Stimulated activated CD4-positive, alpha-beta T cell treated with anti-CD3 and anti-CD28 coated beads, Interleukin-2, amount 100 ng/mL, for 24 hours (primary cell): ENCODE data around the gene KRTAP5-6.
"Not testable (repeated sequence)": the region's sequence is repeated elsewhere in the genome, so short reads cannot be mapped to it uniquely, and the experiment has no call there.

Experiments
- DNase-seq, 2 donors: peaks; one replicate each; pipeline ENCODE4 v3.0.0-alpha.2; 2020

Gene KRTAP5-6

DNA sequence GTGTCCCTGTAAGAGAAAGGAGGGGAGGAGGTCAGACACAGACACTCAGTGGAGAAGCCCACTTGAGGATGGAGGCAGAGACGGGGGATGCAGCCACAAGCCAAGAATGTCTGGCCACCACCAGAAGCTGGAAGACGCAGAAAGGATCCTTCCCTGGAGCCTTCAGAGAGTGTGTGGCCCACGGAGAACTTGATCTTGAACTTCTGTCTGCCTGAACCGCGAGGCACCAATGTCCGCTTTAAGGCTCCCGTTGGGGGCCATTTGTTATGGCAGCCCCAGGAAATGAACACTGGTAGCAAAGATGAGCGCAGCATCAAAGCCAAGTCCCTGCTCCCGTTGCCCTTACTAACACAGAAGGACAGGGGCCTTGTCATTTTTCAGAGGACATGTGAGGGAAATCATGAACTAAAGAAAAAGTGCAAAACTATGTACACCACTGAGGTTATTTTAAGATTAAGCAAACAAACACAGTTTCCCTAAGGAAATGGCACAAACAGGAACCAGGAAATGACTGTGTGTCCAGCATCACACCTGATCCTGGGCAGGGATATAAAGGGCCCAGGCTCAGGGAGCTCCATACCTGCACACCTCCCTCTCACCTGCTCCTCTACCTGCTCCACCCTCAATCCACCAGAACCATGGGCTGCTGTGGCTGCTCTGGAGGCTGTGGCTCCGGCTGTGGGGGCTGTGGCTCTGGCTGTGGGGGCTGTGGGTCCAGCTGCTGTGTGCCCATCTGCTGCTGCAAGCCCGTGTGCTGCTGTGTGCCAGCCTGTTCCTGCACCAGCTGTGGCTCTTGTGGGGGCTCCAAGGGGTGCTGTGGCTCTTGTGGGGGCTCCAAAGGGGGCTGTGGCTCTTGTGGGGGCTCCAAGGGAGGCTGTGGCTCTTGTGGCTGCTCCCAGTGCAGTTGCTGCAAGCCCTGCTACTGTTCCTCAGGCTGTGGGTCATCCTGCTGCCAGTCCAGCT is at the start of gene KRTAP5-6:
TSS of gene KRTAP5-6 (plus strand) at position 588 of the 963 bp plus-strand sequence. CDS start at position 639, 51 bp downstream.
- no peak for DNase-seq

GRCh38 chr11:1647901-1648652 is 48.9 kb upstream of the KRTAP5-6 start:
- no peak for DNase-seq

DNA sequence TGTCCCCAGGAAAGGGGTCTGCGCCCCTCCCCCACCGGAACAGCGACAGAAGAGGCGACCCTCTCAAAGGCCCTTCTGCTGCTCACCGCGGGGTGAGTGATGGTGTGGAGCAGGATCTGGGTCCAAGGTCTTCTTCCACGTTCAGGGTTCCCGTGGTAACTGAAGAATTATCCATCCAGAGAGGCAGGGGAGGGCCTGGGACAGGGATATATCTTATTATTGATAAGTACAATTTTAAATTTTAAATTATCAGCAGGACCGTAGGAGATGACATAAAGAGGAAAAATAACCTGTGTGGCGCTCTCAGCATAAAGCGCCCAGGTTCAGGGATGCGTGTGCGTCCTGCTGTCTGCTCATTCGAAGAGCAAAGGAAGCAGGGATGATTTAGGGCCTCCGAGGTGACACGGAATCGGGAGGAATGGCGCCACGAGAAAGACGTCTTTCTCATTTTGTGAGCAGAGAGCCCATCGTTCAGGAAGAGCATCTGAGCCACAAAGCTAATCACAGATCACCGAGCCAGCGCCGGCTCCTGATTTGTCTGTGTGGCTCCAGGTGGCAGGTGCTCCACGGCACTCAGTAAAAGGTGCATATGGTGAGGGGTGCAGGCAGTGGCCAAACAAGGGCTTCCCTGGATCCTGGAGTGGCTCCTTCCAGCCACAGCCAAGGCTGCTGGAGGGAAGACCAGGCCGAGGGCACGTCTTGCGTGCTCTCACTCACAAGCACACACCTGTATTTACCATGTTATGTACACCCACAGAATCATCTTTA is 48.2 kb upstream of the KRTAP5-6 start:
- no peak for DNase-seq

DNA sequence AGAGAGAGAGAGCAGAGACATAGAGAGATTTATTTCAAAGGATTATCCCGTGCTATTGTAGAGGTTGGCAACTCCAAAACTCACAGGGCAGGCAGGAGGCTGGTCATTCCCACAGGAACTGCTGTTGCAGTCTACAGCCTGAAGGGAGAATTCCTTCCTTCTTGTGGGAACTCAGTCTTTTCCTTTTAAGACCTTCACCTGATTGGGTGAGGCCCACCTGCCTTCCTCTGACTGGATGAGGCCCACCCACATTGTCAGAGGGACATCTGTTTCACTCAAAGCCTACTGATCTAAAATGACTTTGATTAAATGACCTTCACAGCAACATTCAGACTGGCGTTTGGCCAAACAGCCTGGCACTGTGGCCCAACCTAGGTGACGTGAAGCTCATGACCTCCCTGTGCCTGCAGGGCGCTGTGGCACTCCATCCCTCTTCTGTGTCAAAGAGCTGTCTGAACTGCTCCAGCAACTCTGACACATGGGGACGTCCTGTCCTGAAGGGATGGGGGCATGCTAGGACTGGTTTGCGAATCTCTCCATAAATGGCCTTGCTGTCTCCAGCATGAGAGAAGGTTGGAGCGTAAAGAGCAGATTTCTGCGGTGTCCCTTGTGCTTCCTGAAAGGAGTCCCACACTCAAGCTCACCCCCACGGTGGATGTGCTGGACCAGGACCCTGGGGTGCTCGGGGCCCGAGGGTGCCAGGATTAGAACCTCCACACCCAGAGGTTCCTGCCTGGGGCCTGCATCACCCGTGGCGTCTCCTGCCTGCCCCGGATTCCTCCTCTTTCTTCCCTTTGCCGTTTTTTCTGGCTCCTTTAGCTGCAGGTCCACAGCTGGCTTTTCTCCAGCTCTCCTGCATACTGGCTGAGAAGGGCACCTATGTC is 46.7 kb upstream of the KRTAP5-6 start:
- no peak for DNase-seq

GRCh38 chr11:1650918-1651262 is 46.1 kb upstream of the KRTAP5-6 start:
- DNase-seq = no peak

DNA sequence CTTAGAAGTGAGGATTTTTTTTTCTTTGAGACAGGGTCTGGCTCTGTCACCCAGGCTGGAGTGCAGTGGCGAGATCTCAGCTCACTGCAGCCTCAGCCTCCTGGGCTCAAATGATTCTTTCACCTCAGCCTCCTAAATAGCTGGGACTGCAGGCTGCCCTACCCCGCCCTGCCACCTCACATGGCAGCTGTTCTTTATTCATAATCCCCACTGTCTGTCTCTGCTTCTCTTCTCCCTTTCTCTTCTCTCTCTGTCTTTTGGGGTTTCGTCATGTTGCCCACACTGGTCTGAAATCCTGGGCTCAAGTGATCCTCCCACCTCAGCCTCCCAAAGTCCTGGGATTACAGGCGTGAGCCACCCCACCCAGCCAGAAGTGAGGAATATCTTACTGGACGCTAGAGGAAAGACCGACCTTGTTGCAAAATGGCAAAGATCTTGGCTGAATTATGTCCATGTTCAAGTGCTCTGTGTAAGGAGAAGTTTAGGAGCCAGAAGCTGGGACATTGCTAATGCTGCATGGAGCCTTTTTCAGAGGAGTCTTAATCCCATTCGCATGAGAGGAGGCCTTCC is 45.5 kb upstream of the KRTAP5-6 start:
- no peak for DNase-seq

- no peak for DNase-seq
Observed at GRCh38 chr11:1652026-1652425, 45.0 kb upstream of the KRTAP5-6 start.

DNA sequence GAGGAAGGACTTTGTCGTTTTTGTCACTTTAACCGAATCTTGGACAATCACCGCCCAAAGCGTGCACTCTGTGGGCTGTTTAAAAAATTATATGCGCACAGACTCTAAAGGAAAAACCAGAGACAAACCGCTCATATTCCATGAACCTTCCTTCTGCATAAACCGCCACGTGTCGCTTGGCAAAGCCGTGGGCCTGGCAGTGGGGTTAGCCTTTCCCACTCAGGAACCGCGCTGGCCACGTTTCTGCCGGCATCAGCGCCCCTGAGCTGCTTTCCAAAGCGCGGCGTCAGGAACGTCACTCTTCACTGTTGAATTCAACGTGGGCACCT is 44.6 kb upstream of the KRTAP5-6 start:
- no peak for DNase-seq

GRCh38 chr11:1652771-1653540 is 44.0 kb upstream of the KRTAP5-6 start:
- DNase-seq = peak; percentile 83 to 86

DNA sequence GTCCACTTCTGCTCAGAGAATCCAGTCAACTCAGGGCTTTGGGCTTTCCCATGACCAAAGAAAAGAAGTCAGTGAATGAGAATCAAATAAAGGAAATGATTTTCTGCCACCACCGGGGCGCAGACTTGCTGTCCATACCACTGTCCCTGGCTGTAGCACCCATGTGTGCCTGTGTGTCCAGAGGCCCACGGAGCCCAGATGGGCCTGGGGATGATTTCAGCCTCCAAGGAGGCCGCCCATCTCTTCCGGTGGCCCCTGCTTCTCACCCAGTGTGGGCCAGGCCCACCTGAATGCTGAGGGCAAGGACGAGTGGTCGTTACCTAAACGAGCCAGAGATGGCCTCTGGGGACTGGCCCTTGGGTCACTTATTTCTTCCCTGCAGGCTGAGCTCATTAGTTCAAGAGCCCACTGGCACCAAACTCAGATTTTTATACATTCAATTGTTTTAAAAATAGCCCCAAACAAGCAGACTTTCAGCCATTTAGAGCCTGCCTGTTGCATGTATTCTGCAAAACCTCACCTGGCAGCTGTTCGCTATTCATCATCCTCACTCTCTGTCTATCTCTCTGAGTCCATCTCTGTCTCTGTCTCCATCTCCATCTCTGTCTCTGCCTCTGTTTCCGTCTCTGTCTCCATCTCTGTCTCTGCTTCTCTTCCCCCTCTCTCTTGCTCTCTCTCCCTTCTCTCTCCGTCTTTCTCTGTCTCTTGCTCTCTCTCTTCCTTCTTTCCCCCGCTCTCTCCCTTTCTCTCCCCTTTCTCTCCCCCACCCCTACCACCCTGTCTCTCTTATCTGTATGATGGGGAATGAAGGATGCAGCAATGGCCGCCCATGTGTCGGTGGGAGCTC is 43.2 kb upstream of the KRTAP5-6 start:
- no peak for DNase-seq

DNA sequence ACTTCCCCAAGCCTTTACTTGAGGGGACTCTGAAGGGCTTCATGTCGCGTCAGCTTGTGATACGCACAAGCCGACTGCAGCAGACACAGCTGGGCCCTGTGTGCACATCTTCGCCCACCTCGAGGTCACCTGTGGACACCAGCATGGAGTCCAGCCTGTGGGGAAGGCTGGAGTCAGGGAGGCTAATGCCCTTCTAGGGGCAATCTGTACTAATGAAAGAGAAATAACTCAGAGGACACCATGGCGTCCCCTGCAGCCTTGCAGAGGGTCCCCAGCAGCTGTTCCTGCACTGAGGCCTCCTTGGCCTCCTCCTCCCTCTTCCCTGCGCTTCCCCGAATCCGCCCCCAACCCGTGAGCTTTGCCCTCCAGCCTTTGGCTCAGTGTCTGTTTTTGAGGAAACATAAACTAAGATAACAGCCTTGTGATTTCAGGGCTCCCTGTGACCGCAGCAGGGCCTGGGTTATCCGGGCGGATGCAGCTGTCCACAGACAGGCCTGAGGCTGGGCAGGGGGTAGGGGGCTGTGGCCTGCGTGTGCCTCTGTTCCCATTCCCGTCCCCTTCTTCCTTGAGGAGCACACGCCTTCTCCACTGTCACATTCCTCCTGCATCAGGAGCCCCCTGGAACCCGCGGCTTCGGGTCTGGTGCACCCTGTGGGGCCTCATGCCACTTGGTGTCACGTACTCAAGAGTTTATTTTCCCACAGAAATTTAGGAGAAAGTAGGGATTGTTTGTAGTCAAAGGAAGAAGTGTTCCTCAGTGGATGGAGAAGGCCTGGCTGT is 42.4 kb upstream of the KRTAP5-6 start:
- no peak for DNase-seq

DNA sequence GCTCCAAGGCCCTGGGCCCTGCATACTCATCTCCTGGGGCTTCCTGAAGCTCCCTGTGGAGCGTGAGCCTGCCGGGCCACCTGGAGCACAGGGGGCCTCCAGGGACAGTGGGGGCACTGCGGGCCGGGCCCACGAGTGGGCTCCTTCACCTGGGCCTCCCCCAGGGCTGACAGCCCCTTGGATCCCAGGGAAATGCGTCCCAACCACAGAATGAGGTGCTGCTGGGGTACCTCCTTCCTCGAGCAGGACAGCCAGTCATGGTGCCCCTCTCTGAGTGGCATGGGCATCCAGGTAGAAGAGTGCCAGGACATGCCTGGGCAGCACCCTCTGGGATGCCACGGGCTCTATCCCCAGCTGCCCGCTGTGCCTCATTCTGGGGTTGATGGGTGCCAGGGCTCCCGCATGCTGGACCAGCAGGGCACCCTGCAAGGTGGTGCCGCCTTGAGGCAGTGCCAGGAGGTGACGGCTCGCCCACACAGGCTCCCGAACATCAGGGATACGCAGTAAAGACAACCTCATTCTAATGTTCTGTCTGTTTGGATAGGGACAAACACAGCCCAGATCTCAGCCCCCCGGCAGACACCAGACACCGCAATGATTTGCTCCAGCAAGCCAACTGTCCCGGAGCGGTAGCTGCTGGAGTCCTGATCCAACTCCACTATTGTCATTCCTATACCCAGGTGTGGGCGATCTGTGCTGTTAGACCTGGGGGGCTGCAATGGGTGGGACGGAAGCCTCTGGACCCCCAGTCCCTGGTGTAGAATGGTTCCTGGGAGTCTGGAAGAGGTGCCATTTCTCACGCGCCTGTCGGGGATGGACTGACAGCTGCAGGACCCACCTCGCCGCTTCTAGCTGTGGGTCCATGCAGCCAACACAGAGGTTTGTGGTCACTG is 41.6 kb upstream of the KRTAP5-6 start:
- DNase-seq = no peak

DNA sequence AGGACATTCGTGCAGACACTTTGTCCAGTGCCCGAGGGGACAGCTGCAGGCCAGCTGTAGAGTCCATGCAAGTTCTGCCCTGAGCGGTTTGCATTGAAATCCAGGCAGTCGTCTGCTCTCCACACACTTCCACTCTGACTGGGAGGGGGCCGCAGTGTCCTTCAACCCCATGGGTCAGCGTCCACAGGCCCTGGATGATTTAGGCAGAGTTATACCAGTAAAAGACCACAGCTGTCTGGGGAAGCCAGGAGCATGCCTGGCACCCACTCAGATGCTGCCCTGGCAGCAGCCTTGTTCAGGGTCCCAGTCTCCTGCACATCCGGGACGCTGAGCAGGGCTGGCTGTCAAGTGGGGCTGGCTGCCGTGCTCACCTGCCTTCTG is 40.9 kb upstream of the KRTAP5-6 start:
- no peak for DNase-seq

GRCh38 chr11:1656670-1657069 is 40.3 kb upstream of the KRTAP5-6 start:
- no peak for DNase-seq

GRCh38 chr11:1659506-1659905 is 37.5 kb upstream of the KRTAP5-6 start:
- DNase-seq = no peak

DNA sequence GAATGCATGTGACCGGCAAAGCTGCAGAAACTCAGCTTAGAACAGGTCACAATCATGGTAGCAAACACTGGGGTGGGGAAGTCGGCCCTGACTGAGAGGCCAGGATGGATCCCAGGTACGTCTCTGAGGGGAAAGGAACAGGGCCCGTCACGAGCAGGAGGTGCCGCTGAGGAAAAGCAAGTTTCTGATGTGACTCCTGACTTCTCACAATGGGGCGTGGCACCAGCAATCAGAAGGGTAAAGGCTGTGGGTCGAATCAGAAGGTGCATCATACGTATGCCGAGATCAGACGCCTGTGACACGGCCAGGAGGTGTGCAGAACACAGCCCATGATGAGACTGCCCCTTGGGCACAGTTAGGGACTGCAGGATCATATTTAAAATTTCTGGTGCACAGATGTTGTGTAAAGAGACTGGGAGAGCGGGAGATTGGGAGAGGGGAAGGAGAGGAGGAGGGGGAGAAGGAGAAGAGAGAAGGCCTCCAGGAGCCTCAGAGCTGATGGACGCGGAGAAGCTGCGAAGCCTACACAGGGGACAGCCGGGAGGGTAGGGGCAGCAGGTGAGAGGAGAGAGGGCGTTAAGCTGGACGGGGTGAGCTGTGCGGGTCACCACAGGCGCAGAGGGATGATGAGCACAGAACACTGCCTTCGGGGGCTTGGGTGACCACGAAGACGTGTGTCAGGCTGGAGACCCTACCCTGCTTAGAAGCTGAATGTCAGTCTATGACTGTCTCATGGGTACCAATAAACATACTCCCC is 36.7 kb upstream of the KRTAP5-6 start:
- DNase-seq = no peak

GRCh38 chr11:1661454-1662269 is 35.3 kb upstream of the KRTAP5-6 start:
- not testable (repeated sequence) for DNase-seq
